Measurements from ENCODE around the gene DDR1. TPM values are rescaled to one million over a fixed set of nuclear protein-coding genes. Genes with fewer than 3 reads are reported as not detected.
A peak's percentile ranks its signal among the peaks of the same experiment; 100 is the strongest.

The DDR1 gene
- total RNA-seq, 1 donor from 2014 or later, result 85.3 TPM

DNA sequence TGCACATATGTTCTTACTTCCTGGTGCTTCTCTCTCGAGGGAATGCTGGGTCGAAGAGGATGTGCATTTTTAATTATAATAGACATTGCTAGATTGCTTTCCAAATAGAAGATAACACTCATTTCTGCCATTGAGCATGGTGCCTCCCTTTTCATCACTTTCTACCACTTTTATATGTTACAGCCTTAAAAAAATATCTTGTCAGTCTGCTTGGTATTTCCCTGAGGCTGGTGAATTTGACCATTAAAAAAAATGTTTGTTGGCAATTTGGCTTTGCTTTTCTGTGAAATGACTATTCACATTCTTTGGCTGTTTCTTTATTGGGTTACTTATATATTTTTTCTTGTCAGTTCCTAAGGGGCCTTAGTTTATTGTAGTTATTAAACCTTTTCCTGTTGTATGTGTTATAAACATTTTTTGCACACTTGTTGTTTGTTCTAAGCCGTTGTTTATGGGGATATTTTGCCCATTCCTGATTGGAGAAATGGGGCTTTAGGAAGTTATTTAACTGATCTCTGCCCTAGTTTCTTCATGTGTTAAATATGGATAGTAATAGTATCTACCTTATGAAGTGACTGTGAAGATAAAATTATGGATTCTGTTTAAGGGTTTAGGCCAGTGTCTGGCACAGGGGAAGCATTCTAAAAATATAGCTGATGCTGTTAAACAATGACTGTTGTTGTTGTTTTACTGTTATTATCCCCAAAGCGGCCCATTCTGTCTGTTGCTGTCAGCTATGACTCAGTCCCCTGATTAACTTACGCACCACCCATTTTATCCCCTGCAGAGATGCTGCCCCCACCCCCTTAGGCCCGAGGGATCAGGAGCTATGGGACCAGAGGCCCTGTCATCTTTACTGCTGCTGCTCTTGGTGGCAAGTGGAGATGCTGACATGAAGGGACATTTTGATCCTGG lies 3.8 kb downstream of the DDR1 start:
- Histone ChIP-seq H3K4me2 (peak overlapping the region; percentile 99), H4K20me1 (ENCODE audit: low read depth) (peaks cover 87% of the 10 kb centered on the region), H3F3A (ENCODE audit: low read depth) (peaks cover 40% of the 10 kb centered on the region), H3K36me3 (peaks cover 4% of the 10 kb centered on the region), H3K27ac (peak overlapping the region; percentile 6), H2AFZ (replicated peaks) (no peak overlapping the region), H3K79me2 (ENCODE audit: low read depth) (peaks cover 98% of the 10 kb centered on the region), H3K9me3 (ENCODE audit: low read depth) (no peaks in the 10 kb centered on the region), H3K4me1 (peaks cover 55% of the 10 kb centered on the region), H3K27me3 (no peaks in the 10 kb centered on the region), H3K4me3 (no peak overlapping the region), H3K9ac (no peak overlapping the region)
- H3K4me3 Mint-ChIP-seq, result peak overlapping the region; percentile 22
- H3K9me3 Mint-ChIP-seq, result no peaks in the 10 kb centered on the region
- peaks cover 26% of the 10 kb centered on the region for H3K36me3 Mint-ChIP-seq
- H3K27me3 Mint-ChIP-seq (ENCODE audit: insufficient read depth, low read depth), result peaks cover 10% of the 10 kb centered on the region
- H3K27ac Mint-ChIP-seq, result no peak overlapping the region
- peaks cover 52% of the 10 kb centered on the region for H3K4me1 Mint-ChIP-seq
- DNase-seq (ENCODE audit: low spot score), result no peak
- TF ChIP-seq EZH2phosphoT487 (IDR thresholded peaks at IDR 0.05), result no peak
- TF ChIP-seq, protein P1, sequence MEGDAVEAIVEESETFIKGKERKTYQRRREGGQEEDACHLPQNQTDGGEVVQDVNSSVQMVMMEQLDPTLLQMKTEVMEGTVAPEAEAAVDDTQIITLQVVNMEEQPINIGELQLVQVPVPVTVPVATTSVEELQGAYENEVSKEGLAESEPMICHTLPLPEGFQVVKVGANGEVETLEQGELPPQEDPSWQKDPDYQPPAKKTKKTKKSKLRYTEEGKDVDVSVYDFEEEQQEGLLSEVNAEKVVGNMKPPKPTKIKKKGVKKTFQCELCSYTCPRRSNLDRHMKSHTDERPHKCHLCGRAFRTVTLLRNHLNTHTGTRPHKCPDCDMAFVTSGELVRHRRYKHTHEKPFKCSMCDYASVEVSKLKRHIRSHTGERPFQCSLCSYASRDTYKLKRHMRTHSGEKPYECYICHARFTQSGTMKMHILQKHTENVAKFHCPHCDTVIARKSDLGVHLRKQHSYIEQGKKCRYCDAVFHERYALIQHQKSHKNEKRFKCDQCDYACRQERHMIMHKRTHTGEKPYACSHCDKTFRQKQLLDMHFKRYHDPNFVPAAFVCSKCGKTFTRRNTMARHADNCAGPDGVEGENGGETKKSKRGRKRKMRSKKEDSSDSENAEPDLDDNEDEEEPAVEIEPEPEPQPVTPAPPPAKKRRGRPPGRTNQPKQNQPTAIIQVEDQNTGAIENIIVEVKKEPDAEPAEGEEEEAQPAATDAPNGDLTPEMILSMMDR (IDR thresholded peaks at IDR 0.05), result no peak
- no peak for TF ChIP-seq EZH2 (IDR thresholded peaks at IDR 0.05)

DNA sequence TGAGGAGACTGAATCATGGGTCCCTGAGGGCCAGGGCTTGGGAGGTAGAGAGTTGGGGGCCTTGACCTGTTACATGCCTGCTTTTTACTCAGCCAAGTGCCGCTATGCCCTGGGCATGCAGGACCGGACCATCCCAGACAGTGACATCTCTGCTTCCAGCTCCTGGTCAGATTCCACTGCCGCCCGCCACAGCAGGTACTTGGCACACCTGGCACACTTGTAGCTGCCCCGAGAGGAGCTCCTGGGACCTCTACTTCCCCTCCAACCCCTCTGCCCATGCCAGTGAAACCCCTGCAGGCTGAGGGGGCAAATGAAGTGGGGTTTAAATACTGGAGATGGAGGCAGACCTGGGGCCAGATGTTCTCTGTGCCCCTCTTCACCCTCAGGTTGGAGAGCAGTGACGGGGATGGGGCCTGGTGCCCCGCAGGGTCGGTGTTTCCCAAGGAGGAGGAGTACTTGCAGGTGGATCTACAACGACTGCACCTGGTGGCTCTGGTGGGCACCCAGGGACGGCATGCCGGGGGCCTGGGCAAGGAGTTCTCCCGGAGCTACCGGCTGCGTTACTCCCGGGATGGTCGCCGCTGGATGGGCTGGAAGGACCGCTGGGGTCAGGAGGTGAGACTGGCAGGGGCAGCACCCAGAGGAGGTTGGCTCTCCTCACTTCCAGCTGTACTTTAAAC lies 4.6 kb downstream of the DDR1 start:
- peaks cover 52% of the 10 kb centered on the region for H3K4me1 ChIP-seq
- peaks cover 4% of the 10 kb centered on the region for H3K36me3 ChIP-seq
- H2AFZ ChIP-seq (replicated peaks), result no peak overlapping the region
- DNase-seq (ENCODE audit: low spot score), result no peak
- Mint-ChIP-seq H3K36me3 (peaks cover 26% of the 10 kb centered on the region), H3K9me3 (no peaks in the 10 kb centered on the region), H3K27me3 (ENCODE audit: insufficient read depth, low read depth) (peaks cover 10% of the 10 kb centered on the region), H3K27ac (no peak overlapping the region), H3K4me1 (peaks cover 47% of the 10 kb centered on the region), H3K4me3 (peak overlapping the region; percentile 18)
- H3F3A ChIP-seq (ENCODE audit: low read depth), result peaks cover 32% of the 10 kb centered on the region
- no peak overlapping the region for H3K4me2 ChIP-seq
- peaks cover 96% of the 10 kb centered on the region for H3K79me2 ChIP-seq (ENCODE audit: low read depth)
- no peaks in the 10 kb centered on the region for H3K27me3 ChIP-seq
- no peak overlapping the region for H3K9ac ChIP-seq
- peak overlapping the region; percentile 6 for H3K27ac ChIP-seq
- no peak overlapping the region for H3K4me3 ChIP-seq
- H4K20me1 ChIP-seq (ENCODE audit: low read depth), result peaks cover 82% of the 10 kb centered on the region
- TF ChIP-seq EZH2 (IDR thresholded peaks at IDR 0.05), result no peak
- TF ChIP-seq, protein P1 (IDR thresholded peaks at IDR 0.05), result no peak
- no peak for TF ChIP-seq EZH2phosphoT487 (IDR thresholded peaks at IDR 0.05)
- H3K9me3 ChIP-seq (ENCODE audit: low read depth), result no peaks in the 10 kb centered on the region

DNA sequence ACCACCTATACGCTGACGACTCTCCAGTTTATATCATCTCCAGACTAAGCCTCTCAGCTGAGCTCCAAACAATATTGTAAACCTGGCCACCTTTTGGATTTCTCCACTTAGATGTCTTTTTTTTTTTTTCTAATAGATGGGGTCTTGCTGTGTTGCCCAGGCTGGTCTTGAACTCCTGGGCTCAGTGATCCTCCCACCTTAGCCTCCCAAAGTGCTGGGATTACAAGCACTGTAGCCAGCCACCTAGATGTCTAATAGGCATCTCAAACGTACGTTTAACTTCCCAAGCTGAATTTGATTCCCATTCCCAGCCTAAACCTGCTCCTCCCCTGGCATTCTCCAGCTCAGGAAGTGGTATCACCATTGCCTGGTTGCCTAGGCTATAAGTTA lies 5.2 kb downstream of the DDR1 start:
- no peak overlapping the region for H3K27ac ChIP-seq
- peaks cover 91% of the 10 kb centered on the region for H3K79me2 ChIP-seq (ENCODE audit: low read depth)
- H3F3A ChIP-seq (ENCODE audit: low read depth), result peaks cover 30% of the 10 kb centered on the region
- H4K20me1 ChIP-seq (ENCODE audit: low read depth), result peaks cover 82% of the 10 kb centered on the region
- no peak overlapping the region for H3K9ac ChIP-seq
- H2AFZ ChIP-seq (replicated peaks), result no peak overlapping the region
- Mint-ChIP-seq H3K4me1 (peaks cover 47% of the 10 kb centered on the region), H3K4me3 (no peak overlapping the region), H3K27ac (peak overlapping the region; percentile 55), H3K27me3 (ENCODE audit: insufficient read depth, low read depth) (peaks cover 10% of the 10 kb centered on the region), H3K9me3 (no peaks in the 10 kb centered on the region), H3K36me3 (peaks cover 29% of the 10 kb centered on the region)
- H3K4me1 ChIP-seq, result peaks cover 52% of the 10 kb centered on the region
- TF ChIP-seq EZH2 (IDR thresholded peaks at IDR 0.05) (no peak), EZH2phosphoT487 (IDR thresholded peaks at IDR 0.05) (no peak)
- TF ChIP-seq, protein P1 (IDR thresholded peaks at IDR 0.05), result no peak
- H3K4me3 ChIP-seq, result no peak overlapping the region
- H3K27me3 ChIP-seq, result no peaks in the 10 kb centered on the region
- no peak overlapping the region for H3K4me2 ChIP-seq
- no peaks in the 10 kb centered on the region for H3K9me3 ChIP-seq (ENCODE audit: low read depth)
- DNase-seq (ENCODE audit: low spot score), result no peak
- peaks cover 4% of the 10 kb centered on the region for H3K36me3 ChIP-seq

Measured in neural progenitor cell (in vitro differentiated cells).